ENCODE results near the gene TBK1. TPM values are rescaled to one million over a fixed set of nuclear protein-coding genes. Genes with fewer than 3 reads are reported as not detected.

The TBK1 gene
- total and polyA plus RNA-seq, 10 of the 15 experiments (the other 5 are each of a cell fraction or from before 2014, with no cell fraction given), result 13.4 to 49.3 (median 37.7) TPM

GRCh38 chr12:64404470-64405256 lies 47.3 kb upstream of the TBK1 start (continued):
- TF ChIP-seq, protein P1, sequence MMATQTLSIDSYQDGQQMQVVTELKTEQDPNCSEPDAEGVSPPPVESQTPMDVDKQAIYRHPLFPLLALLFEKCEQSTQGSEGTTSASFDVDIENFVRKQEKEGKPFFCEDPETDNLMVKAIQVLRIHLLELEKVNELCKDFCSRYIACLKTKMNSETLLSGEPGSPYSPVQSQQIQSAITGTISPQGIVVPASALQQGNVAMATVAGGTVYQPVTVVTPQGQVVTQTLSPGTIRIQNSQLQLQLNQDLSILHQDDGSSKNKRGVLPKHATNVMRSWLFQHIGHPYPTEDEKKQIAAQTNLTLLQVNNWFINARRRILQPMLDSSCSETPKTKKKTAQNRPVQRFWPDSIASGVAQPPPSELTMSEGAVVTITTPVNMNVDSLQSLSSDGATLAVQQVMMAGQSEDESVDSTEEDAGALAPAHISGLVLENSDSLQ (IDR thresholded peaks at IDR 0.05), result no peak
- TF ChIP-seq NR2C2 (IDR thresholded peaks at IDR 0.05; ENCODE audit: borderline replicate concordance, control insufficient read depth, insufficient read length, low read depth), result no peak
- no peak for TF ChIP-seq ZNF24 (IDR thresholded peaks at IDR 0.05)
- TF ChIP-seq MYB (IDR thresholded peaks at IDR 0.05; ENCODE audit: borderline replicate concordance, low read depth, low read length), result no peak
- TF ChIP-seq, protein P2, sequence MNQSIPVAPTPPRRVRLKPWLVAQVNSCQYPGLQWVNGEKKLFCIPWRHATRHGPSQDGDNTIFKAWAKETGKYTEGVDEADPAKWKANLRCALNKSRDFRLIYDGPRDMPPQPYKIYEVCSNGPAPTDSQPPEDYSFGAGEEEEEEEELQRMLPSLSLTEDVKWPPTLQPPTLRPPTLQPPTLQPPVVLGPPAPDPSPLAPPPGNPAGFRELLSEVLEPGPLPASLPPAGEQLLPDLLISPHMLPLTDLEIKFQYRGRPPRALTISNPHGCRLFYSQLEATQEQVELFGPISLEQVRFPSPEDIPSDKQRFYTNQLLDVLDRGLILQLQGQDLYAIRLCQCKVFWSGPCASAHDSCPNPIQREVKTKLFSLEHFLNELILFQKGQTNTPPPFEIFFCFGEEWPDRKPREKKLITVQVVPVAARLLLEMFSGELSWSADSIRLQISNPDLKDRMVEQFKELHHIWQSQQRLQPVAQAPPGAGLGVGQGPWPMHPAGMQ (IDR thresholded peaks at IDR 0.05; ENCODE audit: borderline replicate concordance), result no peak
- TF ChIP-seq TCF3 (IDR thresholded peaks at IDR 0.05; ENCODE audit: borderline replicate concordance, insufficient read depth, low read depth, low read length), result peak; percentile 55; the same call in 1 of the 2 replicates
- no peak for TF ChIP-seq RUNX3 (IDR thresholded peaks at IDR 0.05; ENCODE audit: low read length)
- TF ChIP-seq SKIL (IDR thresholded peaks at IDR 0.05; ENCODE audit: low read depth, poor library complexity, severe bottlenecking), result no peak
- TF ChIP-seq, protein P3, sequence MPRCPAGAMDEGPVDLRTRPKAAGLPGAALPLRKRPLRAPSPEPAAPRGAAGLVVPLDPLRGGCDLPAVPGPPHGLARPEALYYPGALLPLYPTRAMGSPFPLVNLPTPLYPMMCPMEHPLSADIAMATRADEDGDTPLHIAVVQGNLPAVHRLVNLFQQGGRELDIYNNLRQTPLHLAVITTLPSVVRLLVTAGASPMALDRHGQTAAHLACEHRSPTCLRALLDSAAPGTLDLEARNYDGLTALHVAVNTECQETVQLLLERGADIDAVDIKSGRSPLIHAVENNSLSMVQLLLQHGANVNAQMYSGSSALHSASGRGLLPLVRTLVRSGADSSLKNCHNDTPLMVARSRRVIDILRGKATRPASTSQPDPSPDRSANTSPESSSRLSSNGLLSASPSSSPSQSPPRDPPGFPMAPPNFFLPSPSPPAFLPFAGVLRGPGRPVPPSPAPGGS (IDR thresholded peaks at IDR 0.05; ENCODE audit: borderline replicate concordance, insufficient read depth, low read depth, low read length, poor library complexity, severe bottlenecking), result no peak
- TF ChIP-seq HDGF (IDR thresholded peaks at IDR 0.05), result peak; percentile 41; the same call in 1 of the 2 replicates
- no peak for TF ChIP-seq NRF1 (conservative IDR thresholded peaks at IDR 0.05; ENCODE audit: low read depth, low read length)
- no peak for TF ChIP-seq YBX1 (IDR thresholded peaks at IDR 0.05)
- TF ChIP-seq SRF (IDR thresholded peaks at IDR 0.05; ENCODE audit: low read depth in 2 of 2, low read length in 2 of 2), result no peak
- no peak for TF ChIP-seq BRCA1 (IDR thresholded peaks at IDR 0.05; ENCODE audit: low read depth, low read length)
- no peak for TF ChIP-seq RCOR1 (conservative IDR thresholded peaks at IDR 0.05; ENCODE audit: low read depth, low read length)
- TF ChIP-seq NKRF (conservative IDR thresholded peaks at IDR 0.05), result peak; percentile 67; the same call in 1 of the 2 replicates
- TF ChIP-seq, protein P4, sequence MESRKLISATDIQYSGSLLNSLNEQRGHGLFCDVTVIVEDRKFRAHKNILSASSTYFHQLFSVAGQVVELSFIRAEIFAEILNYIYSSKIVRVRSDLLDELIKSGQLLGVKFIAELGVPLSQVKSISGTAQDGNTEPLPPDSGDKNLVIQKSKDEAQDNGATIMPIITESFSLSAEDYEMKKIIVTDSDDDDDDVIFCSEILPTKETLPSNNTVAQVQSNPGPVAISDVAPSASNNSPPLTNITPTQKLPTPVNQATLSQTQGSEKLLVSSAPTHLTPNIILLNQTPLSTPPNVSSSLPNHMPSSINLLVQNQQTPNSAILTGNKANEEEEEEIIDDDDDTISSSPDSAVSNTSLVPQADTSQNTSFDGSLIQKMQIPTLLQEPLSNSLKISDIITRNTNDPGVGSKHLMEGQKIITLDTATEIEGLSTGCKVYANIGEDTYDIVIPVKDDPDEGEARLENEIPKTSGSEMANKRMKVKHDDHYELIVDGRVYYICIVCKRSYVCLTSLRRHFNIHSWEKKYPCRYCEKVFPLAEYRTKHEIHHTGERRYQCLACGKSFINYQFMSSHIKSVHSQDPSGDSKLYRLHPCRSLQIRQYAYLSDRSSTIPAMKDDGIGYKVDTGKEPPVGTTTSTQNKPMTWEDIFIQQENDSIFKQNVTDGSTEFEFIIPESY (IDR thresholded peaks at IDR 0.05), result no peak
- no peak for TF ChIP-seq ZNF274 (IDR thresholded peaks at IDR 0.05; ENCODE audit: insufficient read depth, insufficient read length)
- TF ChIP-seq CHD1 (IDR thresholded peaks at IDR 0.05; ENCODE audit: low read depth, low read length), result no peak

All from GM12878 (cell line).